Measurements from ENCODE around the gene SMAD3. TPM values are rescaled to one million over a fixed set of nuclear protein-coding genes. Genes with fewer than 3 reads are reported as not detected.

The SMAD3 gene
- total RNA-seq, 2 experiments from 2014 or later = 41.2 to 77.8 TPM

GRCh38 chr15:67140078-67140833, 74.9 kb downstream of the SMAD3 start:
- Histone ChIP-seq H3K27ac (ENCODE audit: low read depth, low read length, poor library complexity, severe bottlenecking) (no peak overlapping the region), H3K4me2 (ENCODE audit: low read length) (no peak overlapping the region), H2AFZ (ENCODE audit: low read length) (no peak overlapping the region), H3K4me3 (ENCODE audit: low read depth, low read length, poor library complexity, severe bottlenecking) (no peak overlapping the region), H3K36me3 (ENCODE audit: insufficient read depth, low read length) (no peaks in the 10 kb centered on the region), H3K9me3 (ENCODE audit: low read length) (no peaks in the 10 kb centered on the region), H3K9me2 (ENCODE audit: insufficient read depth, low read length) (no peaks in the 10 kb centered on the region), H3K79me2 (ENCODE audit: insufficient read depth, low read depth, low read length) (peaks cover 59% of the 10 kb centered on the region), H4K20me1 (ENCODE audit: insufficient read depth, low read length) (no peaks in the 10 kb centered on the region), H3K4me1 (ENCODE audit: insufficient read depth, low read length, poor library complexity, severe bottlenecking) (peaks cover 41% of the 10 kb centered on the region)
- TF ChIP-seq, protein P1, sequence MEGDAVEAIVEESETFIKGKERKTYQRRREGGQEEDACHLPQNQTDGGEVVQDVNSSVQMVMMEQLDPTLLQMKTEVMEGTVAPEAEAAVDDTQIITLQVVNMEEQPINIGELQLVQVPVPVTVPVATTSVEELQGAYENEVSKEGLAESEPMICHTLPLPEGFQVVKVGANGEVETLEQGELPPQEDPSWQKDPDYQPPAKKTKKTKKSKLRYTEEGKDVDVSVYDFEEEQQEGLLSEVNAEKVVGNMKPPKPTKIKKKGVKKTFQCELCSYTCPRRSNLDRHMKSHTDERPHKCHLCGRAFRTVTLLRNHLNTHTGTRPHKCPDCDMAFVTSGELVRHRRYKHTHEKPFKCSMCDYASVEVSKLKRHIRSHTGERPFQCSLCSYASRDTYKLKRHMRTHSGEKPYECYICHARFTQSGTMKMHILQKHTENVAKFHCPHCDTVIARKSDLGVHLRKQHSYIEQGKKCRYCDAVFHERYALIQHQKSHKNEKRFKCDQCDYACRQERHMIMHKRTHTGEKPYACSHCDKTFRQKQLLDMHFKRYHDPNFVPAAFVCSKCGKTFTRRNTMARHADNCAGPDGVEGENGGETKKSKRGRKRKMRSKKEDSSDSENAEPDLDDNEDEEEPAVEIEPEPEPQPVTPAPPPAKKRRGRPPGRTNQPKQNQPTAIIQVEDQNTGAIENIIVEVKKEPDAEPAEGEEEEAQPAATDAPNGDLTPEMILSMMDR (conservative IDR thresholded peaks at IDR 0.05; ENCODE audit: low read length) = no peak
- TF ChIP-seq EZH2phosphoT487 (IDR thresholded peaks at IDR 0.05; ENCODE audit: borderline replicate concordance, low read depth, low read length) = no peak
- BruUV-seq (replicated peaks) = no TSS peak
- DNase-seq (ENCODE audit: low spot score) = no peak
- ChIA-PET POLR2A (interaction anchor here (0.7 to 1.0 kb wide), 2 partner anchors 21 to 26 kb away, joined by 3 to 4 read pairs; no protein-coding TSS in a partner anchor), CTCF (ENCODE audit: unreplicated experiment) (no interaction called here)
- intact Hi-C loops (cut with micrococcal nuclease; ENCODE audit: unreplicated experiment) = no loop called here

- Histone ChIP-seq H3K36me3 (ENCODE audit: insufficient read depth, low read length) (no peaks in the 10 kb centered on the region), H3K4me3 (ENCODE audit: low read depth, low read length, poor library complexity, severe bottlenecking) (no peak overlapping the region), H3K27ac (ENCODE audit: low read depth, low read length, poor library complexity, severe bottlenecking) (no peak overlapping the region), H3K4me1 (ENCODE audit: insufficient read depth, low read length, poor library complexity, severe bottlenecking) (peaks cover 42% of the 10 kb centered on the region), H3K79me2 (ENCODE audit: insufficient read depth, low read depth, low read length) (peaks cover 47% of the 10 kb centered on the region), H3K9me3 (ENCODE audit: low read length) (no peaks in the 10 kb centered on the region), H3K9me2 (ENCODE audit: insufficient read depth, low read length) (no peaks in the 10 kb centered on the region), H3K4me2 (ENCODE audit: low read length) (no peak overlapping the region), H4K20me1 (ENCODE audit: insufficient read depth, low read length) (no peaks in the 10 kb centered on the region), H2AFZ (ENCODE audit: low read length) (no peak overlapping the region)
- ChIA-PET POLR2A (interaction anchor here (0.6 to 1.2 kb wide), 2 partner anchors 10 to 39 kb away, joined by 5 to 7 read pairs; no protein-coding TSS in a partner anchor), CTCF (ENCODE audit: unreplicated experiment) (no interaction called here)
- no peak for DNase-seq (ENCODE audit: low spot score)
- TF ChIP-seq, protein P1 (conservative IDR thresholded peaks at IDR 0.05; ENCODE audit: low read length) = no peak
- intact Hi-C loops (cut with micrococcal nuclease; ENCODE audit: unreplicated experiment) = no loop called here
- no TSS peak for BruUV-seq (replicated peaks)
These were observed 76.8 kb downstream of the SMAD3 start for GRCh38 chr15:67142092-67142766.

DNA sequence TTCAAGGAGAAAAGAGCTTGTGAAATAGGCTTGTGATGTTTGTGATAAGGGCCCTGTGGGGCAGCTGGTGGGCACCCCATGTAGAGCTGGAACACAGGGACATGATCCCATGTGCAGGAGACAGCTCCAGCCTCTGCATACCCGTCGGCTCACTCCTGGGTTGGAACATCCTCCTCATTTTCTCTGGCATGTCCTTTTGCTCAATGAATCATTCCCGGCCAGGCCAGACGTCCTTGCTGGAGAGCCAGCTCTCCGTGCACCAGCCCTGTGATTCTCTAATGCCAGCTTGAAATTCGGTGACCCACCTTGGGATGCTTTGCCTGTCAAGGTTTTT, 77.3 kb downstream of the SMAD3 start:
- Histone ChIP-seq H3K9me3 (ENCODE audit: low read length) (no peaks in the 10 kb centered on the region), H3K4me1 (ENCODE audit: insufficient read depth, low read length, poor library complexity, severe bottlenecking) (peaks cover 42% of the 10 kb centered on the region), H3K27ac (ENCODE audit: low read depth, low read length, poor library complexity, severe bottlenecking) (no peak overlapping the region), H2AFZ (ENCODE audit: low read length) (no peak overlapping the region), H3K4me3 (ENCODE audit: low read depth, low read length, poor library complexity, severe bottlenecking) (no peak overlapping the region), H3K36me3 (ENCODE audit: insufficient read depth, low read length) (no peaks in the 10 kb centered on the region), H3K9me2 (ENCODE audit: insufficient read depth, low read length) (no peaks in the 10 kb centered on the region), H3K79me2 (ENCODE audit: insufficient read depth, low read depth, low read length) (peaks cover 46% of the 10 kb centered on the region; the same call in 1 of the 2 replicates), H3K4me2 (ENCODE audit: low read length) (no peak overlapping the region), H4K20me1 (ENCODE audit: insufficient read depth, low read length) (no peaks in the 10 kb centered on the region)
- CTCF ChIA-PET (ENCODE audit: unreplicated experiment) = no interaction called here
- no TSS peak for BruUV-seq (replicated peaks)
- POLR2A ChIA-PET = no interaction called here
- TF ChIP-seq, protein P1 (conservative IDR thresholded peaks at IDR 0.05; ENCODE audit: low read length) = no peak
- no peak for TF ChIP-seq EZH2phosphoT487 (IDR thresholded peaks at IDR 0.05; ENCODE audit: borderline replicate concordance, low read depth, low read length)
- intact Hi-C loops (cut with micrococcal nuclease; ENCODE audit: unreplicated experiment) = no loop called here
- DNase-seq (ENCODE audit: low spot score) = no peak
